Activated T-helper 2 cell treated with anti-CD3 and anti-CD28 coated beads, Interferon-gamma antibody, Interleukin-2, Interleukin-4, amounts not matched to agents 10 μg/mL and 5 μg/mL and 100 μg/mL, durations not matched to agents 14 hours and 24 hours and 36 hours (primary cell): ENCODE results near the gene CD47. TPM values are rescaled to one million over a fixed set of nuclear protein-coding genes. Genes with fewer than 3 reads are reported as not detected.

Source experiments
- total RNA-seq: library from RNA; stranded (reverse); gene quantifications from 2 replicates; pipeline ENCODE4 v1.2.3, GENCODE V29; 2022

The CD47 gene
- total RNA-seq, 1 donor from 2014 or later, result 146 TPM

Other genes starting within 250 kb of the CD47 start
- 21.6 and 22.0 TPM in 2 replicates for gene IFT57, start 131.4 kb upstream of the CD47 start, total RNA-seq
- 0.51 and 0.66 TPM in 2 replicates for gene HHLA2, start 205.5 kb upstream of the CD47 start, total RNA-seq